HG02678 (cell line): ENCODE results near the gene GINS2.

Experiments
- ATAC-seq: cut with Tn5 transposase; IDR thresholded peaks from one replicate; pipeline ENCODE4 v1.9.1; 2021; ENCODE audit warnings: mild to moderate bottlenecking, moderate library complexity; ENCODE audit not compliant: unreplicated experiment

GINS2 gene

DNA sequence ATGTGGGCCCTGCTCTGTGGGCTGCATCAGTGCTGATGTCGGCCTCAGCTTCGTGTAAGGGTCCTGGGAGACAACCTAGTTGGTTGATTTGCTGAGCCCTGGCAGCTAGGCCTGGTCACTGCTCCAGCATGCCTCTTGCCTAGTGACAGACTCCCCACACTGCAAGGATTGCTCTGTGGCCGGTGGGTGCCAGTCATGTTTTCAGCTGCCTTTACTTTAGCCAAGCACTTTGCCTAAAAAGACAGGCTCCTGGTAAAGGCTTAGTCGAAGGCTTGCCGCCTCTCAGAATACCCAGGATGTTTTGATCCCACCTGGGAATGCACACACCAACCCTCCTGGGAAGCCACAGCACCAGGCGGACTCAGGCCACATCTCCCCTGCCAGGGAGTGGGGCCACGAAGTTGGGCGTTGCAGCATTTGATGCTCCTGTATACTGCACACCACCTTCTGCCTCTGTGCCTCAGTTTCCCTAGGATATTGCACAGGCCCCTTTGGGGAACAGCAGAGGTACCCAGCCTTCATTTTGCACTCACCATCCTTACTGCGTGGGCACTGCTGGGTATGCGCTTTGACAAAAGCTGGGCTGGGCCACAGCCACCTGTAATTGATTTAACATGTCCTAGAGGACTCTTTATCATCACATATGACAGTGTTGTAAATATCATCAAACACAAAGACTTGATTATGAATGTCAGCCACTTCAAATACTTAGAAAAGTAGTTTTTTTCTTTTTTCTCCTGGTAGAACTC, 19.9 kb downstream of the GINS2 start:
- ATAC-seq: no peak

DNA sequence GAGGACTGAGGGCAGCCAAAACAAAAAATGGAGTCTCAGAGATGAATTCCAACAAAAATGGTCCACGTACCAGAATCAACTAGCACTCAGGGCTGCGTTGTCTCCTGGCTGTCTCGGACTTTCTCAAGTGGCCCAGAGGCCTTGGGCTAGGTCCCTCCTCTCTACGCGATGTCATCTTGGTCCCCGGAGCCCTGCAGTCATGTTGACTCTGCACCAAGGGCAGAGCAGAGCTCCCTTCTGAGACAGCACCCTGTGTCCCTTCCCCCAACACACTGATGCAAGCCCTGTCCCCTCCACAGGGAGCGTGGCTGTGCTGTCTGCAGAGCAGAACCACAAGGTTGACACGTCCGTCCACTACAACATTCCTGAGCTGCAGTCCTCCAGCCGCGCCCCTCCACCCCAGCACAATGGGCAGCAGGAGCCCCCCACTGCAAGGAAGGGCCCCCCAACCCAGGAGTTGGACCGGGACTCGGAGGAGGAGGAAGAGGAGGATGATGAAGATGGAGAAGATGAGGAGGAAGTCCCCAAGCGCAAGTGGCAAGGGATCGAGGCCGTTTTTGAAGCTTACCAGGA, 20.8 kb downstream of the GINS2 start:
- no peak for ATAC-seq

DNA sequence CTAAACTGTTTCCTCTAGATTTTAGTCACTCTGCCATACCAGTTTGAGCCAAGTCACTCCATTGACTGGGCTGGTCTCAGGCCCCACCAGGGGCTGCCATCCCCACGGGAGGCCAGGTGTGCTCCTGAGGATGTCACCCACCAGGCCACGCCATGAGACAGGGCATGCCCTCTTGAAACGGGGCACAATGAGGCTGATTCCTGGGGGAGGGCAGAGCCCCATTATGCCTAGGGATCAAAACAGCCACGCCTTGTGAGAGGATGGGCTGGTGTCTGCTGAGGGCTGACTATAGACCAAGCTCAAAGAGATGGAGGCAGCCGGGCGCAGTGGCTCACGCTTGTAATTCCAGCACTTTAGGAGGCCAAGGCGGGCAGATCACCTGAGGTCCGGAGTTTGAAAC, 21.5 kb downstream of the GINS2 start:
- no peak for ATAC-seq

GRCh38 chr16:85665929-85666328, 22.8 kb downstream of the GINS2 start:
- no peak for ATAC-seq

GRCh38 chr16:85665373-85665740, 23.4 kb downstream of the GINS2 start:
- ATAC-seq: no peak

DNA sequence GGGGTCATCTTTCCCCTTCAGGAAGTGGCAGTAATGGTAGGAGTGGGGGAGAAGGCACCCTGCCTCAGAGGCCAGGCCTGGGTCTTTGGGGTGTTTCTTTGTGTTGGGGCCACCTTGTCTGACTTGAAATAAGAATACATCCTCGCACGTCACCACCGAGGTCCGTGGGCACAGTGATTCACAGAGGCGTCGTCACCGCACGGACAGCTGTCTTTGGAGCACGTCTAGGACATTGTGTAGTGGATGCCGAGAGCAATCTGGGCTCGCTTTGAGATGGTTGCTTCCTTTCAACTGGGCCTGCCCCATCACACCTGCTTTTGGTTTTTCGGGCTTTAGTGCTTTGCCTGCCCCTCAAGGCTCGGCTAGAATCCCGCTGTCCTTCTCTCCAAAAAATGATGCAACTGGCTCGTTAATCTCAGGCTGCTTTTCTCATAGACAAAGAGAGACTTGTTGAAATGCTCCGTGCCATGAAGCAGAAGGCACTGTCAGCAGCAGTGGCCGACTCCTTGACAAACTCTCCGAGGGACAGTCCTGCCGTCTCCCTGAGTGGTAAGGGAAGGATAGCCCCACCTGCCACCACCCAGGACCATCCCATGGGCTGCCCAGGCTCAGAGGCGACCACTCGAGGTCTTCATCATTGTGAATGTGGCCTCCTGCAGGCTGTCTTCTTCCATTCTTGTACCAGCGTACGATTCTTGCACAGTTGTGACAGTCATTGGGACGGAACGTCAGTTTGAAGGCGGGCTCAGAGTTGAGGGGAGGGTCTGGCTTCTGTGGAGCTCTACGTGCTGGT, 24.0 kb downstream of the GINS2 start:
- ATAC-seq: no peak

- no peak for ATAC-seq
These were observed 24.8 kb downstream of the GINS2 start for GRCh38 chr16:85663891-85664321.

GRCh38 chr16:85662976-85663830, 25.6 kb downstream of the GINS2 start:
- ATAC-seq: no peak

DNA sequence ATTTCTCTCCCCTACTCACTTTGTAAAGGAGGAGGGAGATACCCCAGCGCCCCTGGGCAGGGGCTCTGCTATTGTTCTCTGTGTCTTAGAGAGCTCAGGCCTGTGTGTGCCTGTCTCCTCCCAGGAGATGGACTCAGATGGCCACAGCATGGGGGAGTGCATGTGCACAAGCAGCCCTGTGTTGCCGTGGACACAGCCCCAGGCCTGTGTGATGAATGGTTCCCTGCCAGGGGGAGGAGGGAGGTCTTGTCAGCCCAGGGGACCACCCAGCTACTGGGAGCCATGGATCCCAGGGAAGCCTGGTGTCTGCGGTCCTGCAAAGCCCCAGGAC, 26.3 kb downstream of the GINS2 start:
- no peak for ATAC-seq

- no peak for ATAC-seq
These were observed 26.8 kb downstream of the GINS2 start for GRCh38 chr16:85661740-85662481.

DNA sequence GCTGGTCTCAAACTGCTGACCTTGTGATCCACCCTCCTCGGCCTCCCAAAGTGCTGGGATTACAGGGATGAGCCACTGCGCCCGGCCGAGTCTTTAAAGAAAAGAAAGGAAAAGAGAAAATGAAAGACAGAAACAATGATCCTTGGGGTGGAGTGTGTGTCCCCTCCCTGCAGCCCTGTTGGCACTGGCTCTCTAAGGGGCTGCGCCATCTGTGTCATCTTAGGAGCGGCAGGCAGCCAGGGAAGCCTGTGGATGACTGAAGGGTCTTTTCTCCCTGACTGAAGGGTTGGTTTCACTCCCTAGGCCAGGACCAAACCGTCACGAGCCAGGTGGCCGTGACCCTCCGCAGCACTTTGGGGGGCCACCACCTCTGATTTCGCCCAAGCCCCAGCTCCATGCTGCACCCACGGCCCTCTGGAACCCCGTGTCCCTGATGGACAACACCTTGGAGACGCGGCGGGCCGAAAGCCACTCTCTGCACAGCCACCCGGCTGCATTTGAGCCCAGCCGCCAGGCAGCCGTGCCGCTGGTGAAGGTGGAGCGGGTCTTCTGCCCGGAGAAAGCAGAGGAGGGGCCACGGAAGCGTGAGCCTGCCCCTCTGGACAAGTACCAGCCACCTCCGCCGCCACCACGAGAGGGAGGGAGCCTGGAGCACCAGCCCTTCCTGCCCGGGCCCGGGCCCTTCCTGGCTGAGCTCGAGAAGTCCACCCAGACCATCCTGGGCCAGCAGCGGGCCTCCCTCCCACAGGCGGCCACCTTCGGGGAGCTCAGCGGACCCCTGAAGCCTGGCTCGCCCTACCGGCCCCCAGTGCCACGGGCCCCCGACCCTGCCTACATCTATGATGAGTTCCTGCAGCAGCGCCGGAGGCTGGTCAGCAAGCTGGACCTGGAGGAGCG, 27.7 kb downstream of the GINS2 start:
- ATAC-seq: no peak

GRCh38 chr16:85659805-85660511, 28.8 kb downstream of the GINS2 start:
- no peak for ATAC-seq

GRCh38 chr16:85659336-85659735, 29.4 kb downstream of the GINS2 start:
- ATAC-seq: no peak

GRCh38 chr16:85658504-85659326, 30.0 kb downstream of the GINS2 start:
- no peak for ATAC-seq

DNA sequence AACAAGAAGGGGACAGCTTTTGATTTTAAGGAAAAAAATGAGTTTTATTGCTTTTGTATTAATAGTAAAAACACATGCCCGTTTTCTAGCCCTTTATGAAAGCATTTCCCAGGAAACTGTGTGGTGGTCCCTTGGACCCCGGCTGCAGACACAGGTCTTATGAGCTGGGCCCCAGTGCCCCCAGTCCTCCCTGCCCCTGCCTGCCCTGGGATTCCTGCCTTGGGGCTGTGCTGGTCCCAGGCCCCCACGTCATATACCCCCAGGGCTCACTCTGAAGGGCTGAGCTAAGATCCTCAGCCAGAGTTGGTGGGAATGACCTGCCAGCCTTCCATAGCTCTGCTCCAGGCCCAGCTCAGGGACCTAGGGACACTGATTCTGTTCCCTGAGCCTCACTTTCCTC, 30.8 kb downstream of the GINS2 start:
- ATAC-seq: no peak

DNA sequence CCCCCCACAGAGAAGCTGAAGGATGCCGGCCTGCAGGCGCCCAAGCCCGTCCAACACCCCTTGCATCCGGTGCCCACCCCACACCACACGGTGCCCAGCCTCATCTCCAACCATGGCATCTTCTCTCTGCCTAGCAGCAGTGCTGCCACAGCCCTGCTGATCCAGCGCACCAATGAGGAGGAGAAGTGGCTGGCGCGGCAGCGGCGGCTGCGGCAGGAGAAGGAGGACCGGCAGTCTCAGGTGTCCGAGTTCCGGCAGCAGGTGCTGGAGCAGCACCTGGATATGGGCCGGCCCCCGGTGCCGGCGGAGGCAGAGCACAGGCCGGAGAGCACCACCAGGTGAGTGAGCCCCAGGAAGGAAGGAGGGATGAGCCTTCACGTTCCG, 31.5 kb downstream of the GINS2 start:
- no peak for ATAC-seq

DNA sequence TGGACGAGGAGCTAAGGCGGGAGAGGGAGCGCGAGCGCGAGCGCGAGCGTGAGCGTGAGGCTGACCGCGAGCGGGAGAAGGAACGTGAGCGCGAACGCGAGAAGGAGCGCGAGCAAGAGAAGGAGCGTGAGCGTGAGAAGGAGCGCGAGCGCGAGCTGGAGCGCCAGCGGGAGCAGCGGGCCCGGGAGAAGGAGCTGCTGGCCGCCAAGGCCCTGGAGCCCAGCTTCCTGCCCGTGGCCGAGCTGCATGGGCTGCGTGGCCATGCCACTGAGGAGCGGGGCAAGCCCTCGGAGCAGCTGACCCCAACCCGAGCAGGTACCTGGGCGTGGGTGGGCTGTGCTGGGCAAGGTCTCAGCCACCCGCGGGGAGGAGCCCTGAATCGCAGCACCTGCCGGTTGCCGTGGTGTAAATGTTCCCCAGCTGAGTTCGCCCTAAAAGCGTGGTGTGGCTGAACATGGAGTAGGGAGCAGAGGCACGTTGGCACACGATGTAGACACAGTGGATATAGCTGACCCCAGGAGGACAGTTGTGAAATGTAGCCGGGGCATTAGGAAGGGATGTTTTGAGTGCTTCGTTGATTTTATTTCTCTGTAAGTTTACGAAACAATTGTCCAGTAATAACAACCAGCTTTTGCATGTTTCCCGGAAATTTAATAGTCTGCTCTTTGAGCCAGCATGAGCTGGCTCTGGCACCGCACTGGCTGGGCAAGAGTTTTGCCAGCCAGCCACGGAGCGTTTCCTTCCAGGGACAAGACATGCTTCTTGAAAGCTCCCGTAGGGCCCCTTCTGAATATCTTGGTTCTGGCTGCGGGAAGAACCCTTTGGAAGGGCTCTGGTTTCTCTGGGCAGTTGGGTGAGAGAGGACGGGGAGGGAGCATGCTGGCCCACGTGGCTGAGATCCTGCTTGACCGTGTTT, 32.1 kb downstream of the GINS2 start:
- ATAC-seq: no peak
